ENCODE results near the gene TYK2. TPM values are rescaled to one million over a fixed set of nuclear protein-coding genes. Genes with fewer than 3 reads are reported as not detected.

TYK2 gene
- polyA plus RNA-seq, 1 donor (not counting 4 experiments of a cell fraction or from before 2014, with no cell fraction given), result 32.6 TPM

GRCh38 chr19:10419646-10420443 lies 39.5 kb upstream of the TYK2 start:
- Histone ChIP-seq H3K4me1 (ENCODE audit: control insufficient read depth, extremely low read depth, insufficient read depth, low read length) (peaks cover 43% of the 10 kb centered on the region), H3K4me3 (ENCODE audit: control insufficient read depth in 2 of 3, extremely low read depth in 1 of 3, insufficient read depth in 2 of 3, low read depth in 1 of 3, low read length in 3 of 3) (peak overlapping the region; percentile 29 to 56 (median 30)), H3K9ac (ENCODE audit: control insufficient read depth, extremely low read depth, insufficient read depth, low read length) (peak overlapping the region; percentile 15), H3K27me3 (ENCODE audit: control insufficient read depth, extremely low read depth, insufficient read depth, low read length) (peaks cover 78% of the 10 kb centered on the region), H4K20me1 (ENCODE audit: control insufficient read depth, extremely low read depth, insufficient read depth, low read length) (no peaks in the 10 kb centered on the region), H3K27ac (ENCODE audit: control insufficient read depth, insufficient read depth, low read length) (no peak overlapping the region), H2AFZ (ENCODE audit: control insufficient read depth, low read length) (peak overlapping the region; percentile 47), H3K36me3 (ENCODE audit: control insufficient read depth in 2 of 2, extremely low read depth in 1 of 2, insufficient read depth in 2 of 2, low read length in 2 of 2) (no peaks in the 10 kb centered on the region), H3K9me1 (ENCODE audit: control insufficient read depth, extremely low read depth, insufficient read depth, low read length) (no peaks in the 10 kb centered on the region), H3K4me2 (ENCODE audit: control insufficient read depth, extremely low read depth, insufficient read depth, low read depth, low read length) (peak overlapping the region; percentile 85), H3K79me2 (ENCODE audit: control insufficient read depth, insufficient read depth, low read length) (no peaks in the 10 kb centered on the region), H3K9me3 (ENCODE audit: control insufficient read depth, low read depth, low read length) (no peaks in the 10 kb centered on the region)
- DNase-seq (ENCODE audit: low read depth, low spot score) (no peak), FAIRE-seq (no peak)
- peak; percentile 100 for TF ChIP-seq EZH2 (IDR thresholded peaks at IDR 0.05; ENCODE audit: low read length)
- TF ChIP-seq CTCF (optimal IDR thresholded peaks at IDR 0.05 in 1 of 3, IDR thresholded peaks at IDR 0.05 in 1 of 3, conservative IDR thresholded peaks at IDR 0.05 in 1 of 3; ENCODE audit: extremely low read depth in 1 of 3, insufficient read depth in 2 of 3, low read length in 3 of 3), result no peak
- dilution Hi-C loops (cut with MboI; ENCODE audit: extremely low pct_ligation_motif_present, low sequenced_read_pairs), result no loop called here

- dilution Hi-C loops (cut with MboI; ENCODE audit: extremely low pct_ligation_motif_present, low sequenced_read_pairs), result no loop called here
- H3K36me3 ChIP-seq (ENCODE audit: control insufficient read depth in 2 of 2, extremely low read depth in 1 of 2, insufficient read depth in 2 of 2, low read length in 2 of 2), result no peaks in the 10 kb centered on the region
- peak overlapping the region; percentile 16 to 56 (median 29) for H3K4me3 ChIP-seq (ENCODE audit: control insufficient read depth in 2 of 3, extremely low read depth in 1 of 3, insufficient read depth in 2 of 3, low read depth in 1 of 3, low read length in 3 of 3)
- H2AFZ ChIP-seq (ENCODE audit: control insufficient read depth, low read length), result no peak overlapping the region
- H3K27me3 ChIP-seq (ENCODE audit: control insufficient read depth, extremely low read depth, insufficient read depth, low read length), result peaks cover 71% of the 10 kb centered on the region
- no peak overlapping the region for H3K27ac ChIP-seq (ENCODE audit: control insufficient read depth, insufficient read depth, low read length)
- FAIRE-seq, result no peak
- TF ChIP-seq EZH2 (IDR thresholded peaks at IDR 0.05; ENCODE audit: low read length) (no peak), CTCF (optimal IDR thresholded peaks at IDR 0.05 in 1 of 3, IDR thresholded peaks at IDR 0.05 in 1 of 3, conservative IDR thresholded peaks at IDR 0.05 in 1 of 3; ENCODE audit: extremely low read depth in 1 of 3, insufficient read depth in 2 of 3, low read length in 3 of 3) (no peak)
- H3K4me2 ChIP-seq (ENCODE audit: control insufficient read depth, extremely low read depth, insufficient read depth, low read depth, low read length), result peak overlapping the region; percentile 85
- no peaks in the 10 kb centered on the region for H3K9me3 ChIP-seq (ENCODE audit: control insufficient read depth, low read depth, low read length)
- H3K79me2 ChIP-seq (ENCODE audit: control insufficient read depth, insufficient read depth, low read length), result no peaks in the 10 kb centered on the region
- no peaks in the 10 kb centered on the region for H4K20me1 ChIP-seq (ENCODE audit: control insufficient read depth, extremely low read depth, insufficient read depth, low read length)
- peaks cover 39% of the 10 kb centered on the region for H3K4me1 ChIP-seq (ENCODE audit: control insufficient read depth, extremely low read depth, insufficient read depth, low read length)
- H3K9ac ChIP-seq (ENCODE audit: control insufficient read depth, extremely low read depth, insufficient read depth, low read length), result peak overlapping the region; percentile 15
- no peaks in the 10 kb centered on the region for H3K9me1 ChIP-seq (ENCODE audit: control insufficient read depth, extremely low read depth, insufficient read depth, low read length)
- no peak for DNase-seq (ENCODE audit: low read depth, low spot score)
Measured at GRCh38 chr19:10419200-10419645, 38.9 kb upstream of the TYK2 start.

All from keratinocyte (primary cell).